Measurements from ENCODE around the gene SMCHD1.
"Not testable (repeated sequence)": the region's sequence is repeated elsewhere in the genome, so short reads cannot be mapped to it uniquely, and the experiment has no call there.

SMCHD1 gene

GRCh38 chr18:2656237-2656980, 883 bp downstream of the SMCHD1 start:
- ATAC-seq (ENCODE audit: insufficient read depth, low read depth), result peak; percentile 27
- no peak for TF ChIP-seq CTCF (IDR thresholded peaks at IDR 0.05; ENCODE audit: borderline replicate concordance, extremely low read depth, low read length, poor library complexity, severe bottlenecking)
- no peak for TF ChIP-seq EZH2 (IDR thresholded peaks at IDR 0.05; ENCODE audit: borderline replicate concordance, low read depth, low read length, severe bottlenecking)
- Histone ChIP-seq H3K9me3 (ENCODE audit: insufficient read depth, low read length, severe bottlenecking) (no peaks in the 10 kb centered on the region), H2AFZ (ENCODE audit: low read depth, low read length) (peak overlapping the region; percentile 72), H3K4me1 (ENCODE audit: insufficient read depth, low read length) (peaks cover 33% of the 10 kb centered on the region), H3K9ac (ENCODE audit: low read depth, low read length) (peak overlapping the region; percentile 97), H3K27ac (ENCODE audit: low read length) (peak overlapping the region; percentile 89), H3K27me3 (ENCODE audit: insufficient read depth, low read length, poor library complexity) (no peaks in the 10 kb centered on the region), H3K79me2 (ENCODE audit: insufficient read depth, low read length) (peaks cover 59% of the 10 kb centered on the region), H4K20me1 (ENCODE audit: insufficient read depth, low read length) (peaks cover 43% of the 10 kb centered on the region), H3K4me2 (ENCODE audit: insufficient read depth, low read length) (peak overlapping the region; percentile 79), H3K36me3 (ENCODE audit: insufficient read depth, low read length) (peaks cover 12% of the 10 kb centered on the region; the same call in 1 of the 2 replicates), H3K4me3 (ENCODE audit: low read depth in 1 of 2, low read length in 2 of 2) (peak overlapping the region; percentile 44 to 71)
- peak; percentile 46 for DNase-seq

GRCh38 chr18:2656981-2657512, 1.5 kb downstream of the SMCHD1 start:
- Histone ChIP-seq H3K36me3 (ENCODE audit: insufficient read depth, low read length) (peaks cover 12% of the 10 kb centered on the region; the same call in 1 of the 2 replicates), H4K20me1 (ENCODE audit: insufficient read depth, low read length) (peaks cover 43% of the 10 kb centered on the region), H3K27me3 (ENCODE audit: insufficient read depth, low read length, poor library complexity) (no peaks in the 10 kb centered on the region), H2AFZ (ENCODE audit: low read depth, low read length) (peak overlapping the region; percentile 72; the same call in 1 of the 2 replicates), H3K27ac (ENCODE audit: low read length) (peak overlapping the region; percentile 89), H3K4me1 (ENCODE audit: insufficient read depth, low read length) (peaks cover 33% of the 10 kb centered on the region), H3K9me3 (ENCODE audit: insufficient read depth, low read length, severe bottlenecking) (no peaks in the 10 kb centered on the region), H3K4me2 (ENCODE audit: insufficient read depth, low read length) (peak overlapping the region; percentile 79), H3K79me2 (ENCODE audit: insufficient read depth, low read length) (peaks cover 63% of the 10 kb centered on the region), H3K4me3 (ENCODE audit: low read depth in 1 of 2, low read length in 2 of 2) (peak overlapping the region; percentile 44 to 71), H3K9ac (ENCODE audit: low read depth, low read length) (peak overlapping the region; percentile 97)
- TF ChIP-seq EZH2 (IDR thresholded peaks at IDR 0.05; ENCODE audit: borderline replicate concordance, low read depth, low read length, severe bottlenecking), result no peak
- no peak for TF ChIP-seq CTCF (IDR thresholded peaks at IDR 0.05; ENCODE audit: borderline replicate concordance, extremely low read depth, low read length, poor library complexity, severe bottlenecking)
- peak; percentile 22; the same call in 2 of the 3 replicates for ATAC-seq (ENCODE audit: insufficient read depth, low read depth)
- no peak for DNase-seq

- no peak for DNase-seq
- peaks cover 12% of the 10 kb centered on the region; the same call in 1 of the 2 replicates for H3K36me3 ChIP-seq (ENCODE audit: insufficient read depth, low read length)
- no peaks in the 10 kb centered on the region for H3K27me3 ChIP-seq (ENCODE audit: insufficient read depth, low read length, poor library complexity)
- ATAC-seq (ENCODE audit: insufficient read depth, low read depth), result no peak
- H2AFZ ChIP-seq (ENCODE audit: low read depth, low read length), result no peak overlapping the region
- peak overlapping the region; percentile 97 for H3K9ac ChIP-seq (ENCODE audit: low read depth, low read length)
- peaks cover 33% of the 10 kb centered on the region for H3K4me1 ChIP-seq (ENCODE audit: insufficient read depth, low read length)
- peaks cover 45% of the 10 kb centered on the region for H4K20me1 ChIP-seq (ENCODE audit: insufficient read depth, low read length)
- peak overlapping the region; percentile 79 for H3K4me2 ChIP-seq (ENCODE audit: insufficient read depth, low read length)
- peak overlapping the region; percentile 44 to 71; a peak in 3 of 4 replicates for H3K4me3 ChIP-seq (ENCODE audit: low read depth in 1 of 2, low read length in 2 of 2)
- no peak overlapping the region; the same call in 1 of the 2 replicates for H3K27ac ChIP-seq (ENCODE audit: low read length)
- H3K9me3 ChIP-seq (ENCODE audit: insufficient read depth, low read length, severe bottlenecking), result no peaks in the 10 kb centered on the region
- TF ChIP-seq CTCF (IDR thresholded peaks at IDR 0.05; ENCODE audit: borderline replicate concordance, extremely low read depth, low read length, poor library complexity, severe bottlenecking) (no peak), EZH2 (IDR thresholded peaks at IDR 0.05; ENCODE audit: borderline replicate concordance, low read depth, low read length, severe bottlenecking) (no peak)
- peaks cover 71% of the 10 kb centered on the region for H3K79me2 ChIP-seq (ENCODE audit: insufficient read depth, low read length)
Observed at GRCh38 chr18:2657788-2658458, 2.4 kb downstream of the SMCHD1 start.

GRCh38 chr18:2660849-2661248, 5.3 kb downstream of the SMCHD1 start:
- not testable (repeated sequence) for H3K27ac ChIP-seq (ENCODE audit: low read length); ATAC-seq (ENCODE audit: insufficient read depth, low read depth); H3K9me3 ChIP-seq (ENCODE audit: insufficient read depth, low read length, severe bottlenecking); H3K27me3 ChIP-seq (ENCODE audit: insufficient read depth, low read length, poor library complexity); H3K9ac ChIP-seq (ENCODE audit: low read depth, low read length); H2AFZ ChIP-seq (ENCODE audit: low read depth, low read length); H3K4me3 ChIP-seq (ENCODE audit: low read depth in 1 of 2, low read length in 2 of 2); DNase-seq
- Histone ChIP-seq H3K79me2 (ENCODE audit: insufficient read depth, low read length) (peaks cover 98% of the 10 kb centered on the region), H3K4me2 (ENCODE audit: insufficient read depth, low read length) (peak overlapping the region; percentile 14; the same call in 1 of the 2 replicates), H3K4me1 (ENCODE audit: insufficient read depth, low read length) (peaks cover 28% of the 10 kb centered on the region), H4K20me1 (ENCODE audit: insufficient read depth, low read length) (peaks cover 65% of the 10 kb centered on the region), H3K36me3 (ENCODE audit: insufficient read depth, low read length) (peaks cover 12% of the 10 kb centered on the region)

GRCh38 chr18:2662288-2662687, 6.8 kb downstream of the SMCHD1 start:
- not testable (repeated sequence) for H3K9me3 ChIP-seq (ENCODE audit: insufficient read depth, low read length, severe bottlenecking); H3K27ac ChIP-seq (ENCODE audit: low read length); H3K4me3 ChIP-seq (ENCODE audit: low read depth in 1 of 2, low read length in 2 of 2); H3K9ac ChIP-seq (ENCODE audit: low read depth, low read length); H3K27me3 ChIP-seq (ENCODE audit: insufficient read depth, low read length, poor library complexity); ATAC-seq (ENCODE audit: insufficient read depth, low read depth); H2AFZ ChIP-seq (ENCODE audit: low read depth, low read length); DNase-seq; H3K4me2 ChIP-seq (ENCODE audit: insufficient read depth, low read length)
- H3K4me1 ChIP-seq (ENCODE audit: insufficient read depth, low read length), result peaks cover 24% of the 10 kb centered on the region
- H4K20me1 ChIP-seq (ENCODE audit: insufficient read depth, low read length), result peaks cover 67% of the 10 kb centered on the region
- H3K36me3 ChIP-seq (ENCODE audit: insufficient read depth, low read length), result peaks cover 20% of the 10 kb centered on the region
- H3K79me2 ChIP-seq (ENCODE audit: insufficient read depth, low read length), result peaks cover 98% of the 10 kb centered on the region

All from DND-41 (cell line).